Loucy (cell line): ENCODE measurements around the gene DENND6B.

ENCODE experiments used
- H2AFZ ChIP-seq: fragments of 200-600 bp; sonication (generic); 2 replicates; pipeline ENCODE4 v1.6.0; 2016; ENCODE audit warnings: antibody characterized with exemption, mild to moderate bottlenecking, low read length, moderate library complexity
- H3F3A ChIP-seq: fragments of 200-600 bp; 2 replicates; pipeline ENCODE4 v1.6.0; 2016; ENCODE audit warnings: antibody characterized with exemption, low read depth, mild to moderate bottlenecking
- H3K27me3 ChIP-seq: fragments of 200-600 bp; sonication (generic); 2 replicates; pipeline ENCODE4 v1.6.1; 2014; ENCODE audit warnings: low read length, mild to moderate bottlenecking; ENCODE audit not compliant: insufficient read depth, poor library complexity, severe bottlenecking
- H3K36me3 ChIP-seq: fragments of 200-600 bp; sonication (generic); 2 replicates; pipeline ENCODE4 v1.6.1; 2016; ENCODE audit warnings: low read length; ENCODE audit not compliant: insufficient read depth
- H3K4me1 ChIP-seq: fragments of 200-600 bp; sonication (generic); 2 replicates; pipeline ENCODE4 v1.5.1; 2014; ENCODE audit warnings: low read length, mild to moderate bottlenecking; ENCODE audit not compliant: insufficient read depth, poor library complexity, severe bottlenecking
- H3K4me2 ChIP-seq: fragments of 200-600 bp; sonication (generic); 2 replicates; pipeline ENCODE4 v1.6.0; 2014; ENCODE audit warnings: antibody characterized with exemption, low read length, low read depth, mild to moderate bottlenecking; ENCODE audit not compliant: poor library complexity, severe bottlenecking
- H3K4me3 ChIP-seq: fragments of 200-600 bp; sonication (generic); 2 replicates; pipeline ENCODE4 v1.5.1; 2014; ENCODE audit warnings: low read length, mild to moderate bottlenecking, mixed read lengths; ENCODE audit not compliant: poor library complexity, severe bottlenecking
- H3K79me2 ChIP-seq: fragments of 200-600 bp; sonication (generic); 2 replicates; pipeline ENCODE4 v1.6.1; 2014; ENCODE audit warnings: low read length; ENCODE audit not compliant: insufficient read depth
- H3K9ac ChIP-seq: fragments of 200-600 bp; sonication (generic); 2 replicates; pipeline ENCODE4 v1.6.0; 2014; ENCODE audit warnings: mild to moderate bottlenecking, low read depth, low read length, moderate library complexity; ENCODE audit not compliant: poor library complexity, severe bottlenecking
- H3K9me2 ChIP-seq: fragments of 200-600 bp; sonication (generic); replicated peaks from 2 replicates; pipeline ENCODE4 v1.6.1; 2016; ENCODE audit warnings: low read depth, low read length, mixed read lengths
- H3K9me3 ChIP-seq: fragments of 200-600 bp; sonication (generic); 2 replicates; pipeline ENCODE4 v1.6.1; 2014; ENCODE audit warnings: mild to moderate bottlenecking, antibody characterized with exemption, low read length, low read depth; ENCODE audit not compliant: insufficient read depth
- H4K20me1 ChIP-seq: fragments of 200-600 bp; sonication (generic); 2 replicates; pipeline ENCODE4 v1.6.0; 2014; ENCODE audit warnings: antibody characterized with exemption, low read length, mild to moderate bottlenecking; ENCODE audit not compliant: insufficient read depth, poor library complexity, severe bottlenecking
- CTCF ChIP-seq: fragments of 200-600 bp; sonication (generic); conservative IDR thresholded peaks from 2 replicates; pipeline ENCODE4 v1.5.1; 2014; ENCODE audit warnings: mild to moderate bottlenecking, antibody characterized with exemption, low read length
- EZH2phosphoT487 ChIP-seq: fragments of 200-600 bp; IDR thresholded peaks from 2 replicates; pipeline ENCODE4 v1.6.1; 2018; ENCODE audit warnings: antibody characterized with exemption, mild to moderate bottlenecking, moderate library complexity, borderline replicate concordance

DENND6B gene

GRCh38 chr22:50314455-50315288, 12.1 kb downstream of the DENND6B start:
- H3K9ac ChIP-seq = peak overlapping the region; percentile 83
- H3K9me2 ChIP-seq = no peaks in the 10 kb centered on the region
- no peaks in the 10 kb centered on the region for H3K27me3 ChIP-seq
- H3K4me3 ChIP-seq = peak overlapping the region; percentile 80
- no peak for TF ChIP-seq EZH2phosphoT487
- TF ChIP-seq CTCF = no peak
- H3K79me2 ChIP-seq = peaks cover 5% of the 10 kb centered on the region; the same call in 1 of the 2 replicates
- H3K9me3 ChIP-seq = no peaks in the 10 kb centered on the region
- H3K36me3 ChIP-seq = no peaks in the 10 kb centered on the region
- H3K4me1 ChIP-seq = peaks cover 37% of the 10 kb centered on the region
- H3F3A ChIP-seq = no peaks in the 10 kb centered on the region
- H2AFZ ChIP-seq = peak overlapping the region; percentile 84
- H3K4me2 ChIP-seq = peak overlapping the region; percentile 97
- no peaks in the 10 kb centered on the region for H4K20me1 ChIP-seq

- H3K4me3 ChIP-seq = peak overlapping the region; percentile 80
- no peaks in the 10 kb centered on the region for H3F3A ChIP-seq
- no peaks in the 10 kb centered on the region for H3K9me2 ChIP-seq
- peaks cover 43% of the 10 kb centered on the region for H3K4me1 ChIP-seq
- no peaks in the 10 kb centered on the region for H3K27me3 ChIP-seq
- no peaks in the 10 kb centered on the region for H3K9me3 ChIP-seq
- no peaks in the 10 kb centered on the region for H4K20me1 ChIP-seq
- peak overlapping the region; percentile 83 for H3K9ac ChIP-seq
- peak overlapping the region; percentile 84 for H2AFZ ChIP-seq
- peaks cover 5% of the 10 kb centered on the region; the same call in 1 of the 2 replicates for H3K79me2 ChIP-seq
- H3K4me2 ChIP-seq = peak overlapping the region; percentile 97
- H3K36me3 ChIP-seq = no peaks in the 10 kb centered on the region
- TF ChIP-seq EZH2phosphoT487 = no peak
These were observed 12.7 kb downstream of the DENND6B start for GRCh38 chr22:50314081-50314454.

GRCh38 chr22:50313600-50313999, 13.2 kb downstream of the DENND6B start:
- Histone ChIP-seq H3K4me2 (peak overlapping the region; percentile 97), H3K4me3 (peak overlapping the region; percentile 80)

More at GRCh38 chr22:50313600-50313999, 13.2 kb downstream of the DENND6B start:
- Histone ChIP-seq H3K79me2 (peaks cover 5% of the 10 kb centered on the region; the same call in 1 of the 2 replicates), H4K20me1 (no peaks in the 10 kb centered on the region), H3K9ac (peak overlapping the region; percentile 83), H3K4me1 (peaks cover 47% of the 10 kb centered on the region), H3F3A (no peaks in the 10 kb centered on the region), H3K9me3 (no peaks in the 10 kb centered on the region), H3K9me2 (no peaks in the 10 kb centered on the region), H3K27me3 (no peaks in the 10 kb centered on the region), H2AFZ (no peak overlapping the region), H3K36me3 (no peaks in the 10 kb centered on the region)
- no peak for TF ChIP-seq EZH2phosphoT487
- TF ChIP-seq CTCF = no peak
